ENCODE results near the gene ANKRD11. TPM values are rescaled to one million over a fixed set of nuclear protein-coding genes. Genes with fewer than 3 reads are reported as not detected.
A peak's percentile ranks its signal among the peaks of the same experiment; 100 is the strongest.

Gene ANKRD11
- polyA plus RNA-seq, 3 donors = 3.2 to 62.4 (median 5.4) TPM

DNA sequence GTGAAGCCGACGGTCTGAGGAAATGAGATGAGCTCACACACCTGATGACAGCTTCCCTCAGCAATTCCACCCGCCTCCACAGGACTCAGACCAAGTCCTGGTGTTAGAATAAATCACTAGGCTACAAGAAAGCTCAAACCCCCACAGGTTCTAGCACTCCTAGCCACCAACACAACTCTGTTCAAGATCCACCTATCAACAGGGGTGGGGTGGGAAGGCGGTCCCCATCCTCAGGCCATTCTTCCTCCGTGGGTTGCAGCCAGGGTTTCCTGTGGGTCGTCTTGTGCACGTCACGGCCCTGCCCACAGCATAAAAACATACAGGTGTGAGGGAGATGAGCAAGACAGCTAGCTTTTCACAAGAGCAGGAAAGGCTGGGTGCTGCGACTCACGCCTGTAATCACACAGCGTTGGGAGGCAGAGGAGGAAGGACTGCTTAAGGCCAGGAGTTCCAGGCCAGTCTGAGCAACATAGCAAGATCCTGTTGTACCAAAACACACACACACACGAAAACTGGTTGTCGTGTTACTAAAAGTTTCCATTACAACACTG, 81.1 kb downstream of the ANKRD11 start:
- peaks cover 39 to 54% of the 10 kb centered on the region in 2 donors for H3K4me1 ChIP-seq (ENCODE audit: control insufficient read depth in 1 of 2, insufficient read depth in 2 of 2, low read length in 2 of 2)
- H2AFZ ChIP-seq (ENCODE audit: insufficient read depth, low read depth, low read length, poor library complexity, severe bottlenecking) = no peak overlapping the region
- peaks cover 0 to 12% of the 10 kb centered on the region in 2 donors for H3K36me3 ChIP-seq (replicated peaks in 1 of 2; ENCODE audit: control insufficient read depth in 1 of 2, insufficient read depth in 2 of 2, low read length in 2 of 2)
- H4K20me1 ChIP-seq (ENCODE audit: insufficient read depth, low read length) = peaks cover 100% of the 10 kb centered on the region
- no peaks in the 10 kb centered on the region for H3K27me3 ChIP-seq (ENCODE audit: control insufficient read depth in 2 of 2, insufficient read depth in 2 of 2, low read length in 2 of 2)
- no peak overlapping the region for H3K4me2 ChIP-seq (replicated peaks; ENCODE audit: extremely low read depth, low read length, poor library complexity, severe bottlenecking)
- H3K9me3 Mint-ChIP-seq = peaks cover 0 to 3% (median 0%) of the 10 kb centered on the region in 7 donors
- no peak overlapping the region for H3K9ac ChIP-seq (ENCODE audit: insufficient read depth, low read length, poor library complexity, severe bottlenecking)
- H3K79me2 ChIP-seq (ENCODE audit: insufficient read depth, low read length) = peaks cover 100% of the 10 kb centered on the region
- TF ChIP-seq, protein P1, sequence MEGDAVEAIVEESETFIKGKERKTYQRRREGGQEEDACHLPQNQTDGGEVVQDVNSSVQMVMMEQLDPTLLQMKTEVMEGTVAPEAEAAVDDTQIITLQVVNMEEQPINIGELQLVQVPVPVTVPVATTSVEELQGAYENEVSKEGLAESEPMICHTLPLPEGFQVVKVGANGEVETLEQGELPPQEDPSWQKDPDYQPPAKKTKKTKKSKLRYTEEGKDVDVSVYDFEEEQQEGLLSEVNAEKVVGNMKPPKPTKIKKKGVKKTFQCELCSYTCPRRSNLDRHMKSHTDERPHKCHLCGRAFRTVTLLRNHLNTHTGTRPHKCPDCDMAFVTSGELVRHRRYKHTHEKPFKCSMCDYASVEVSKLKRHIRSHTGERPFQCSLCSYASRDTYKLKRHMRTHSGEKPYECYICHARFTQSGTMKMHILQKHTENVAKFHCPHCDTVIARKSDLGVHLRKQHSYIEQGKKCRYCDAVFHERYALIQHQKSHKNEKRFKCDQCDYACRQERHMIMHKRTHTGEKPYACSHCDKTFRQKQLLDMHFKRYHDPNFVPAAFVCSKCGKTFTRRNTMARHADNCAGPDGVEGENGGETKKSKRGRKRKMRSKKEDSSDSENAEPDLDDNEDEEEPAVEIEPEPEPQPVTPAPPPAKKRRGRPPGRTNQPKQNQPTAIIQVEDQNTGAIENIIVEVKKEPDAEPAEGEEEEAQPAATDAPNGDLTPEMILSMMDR (IDR thresholded peaks at IDR 0.05) = no peak
- H3K4me3 ChIP-seq (replicated peaks in 1 of 3; ENCODE audit: low read depth in 2 of 3, low read length in 3 of 3) = no peak overlapping the region
- peak overlapping the region; percentile 35 to 89 (median 46) for H3K27ac Mint-ChIP-seq
- no peak for DNase-seq
- WGBS (ENCODE audit: insufficient coverage) = 40% methylated on average over 6 of the region's 13 CpGs
- peaks cover 9 to 11% of the 10 kb centered on the region in 2 donors for H3K36me3 Mint-ChIP-seq
- H3K9me3 ChIP-seq (replicated peaks in 1 of 2; ENCODE audit: control insufficient read depth in 1 of 2, insufficient read depth in 1 of 2, low read length in 2 of 2) = no peaks in the 10 kb centered on the region
- peaks cover 70% of the 10 kb centered on the region for H3K4me1 Mint-ChIP-seq
- peak overlapping the region in 1 of 2 donors; percentile 58 for H3K27ac ChIP-seq (ENCODE audit: low read depth in 1 of 2, low read length in 2 of 2)
- no peaks in the 10 kb centered on the region for H3K27me3 Mint-ChIP-seq (ENCODE audit: low read depth in 3 of 3)
- intact Hi-C loops (cut with micrococcal nuclease) = loop anchor here in 1 of 2 donors (5.0 kb wide), 1 partner anchor 33 kb away; no protein-coding TSS in a partner anchor
- H3K4me3 Mint-ChIP-seq = no peak overlapping the region

DNA sequence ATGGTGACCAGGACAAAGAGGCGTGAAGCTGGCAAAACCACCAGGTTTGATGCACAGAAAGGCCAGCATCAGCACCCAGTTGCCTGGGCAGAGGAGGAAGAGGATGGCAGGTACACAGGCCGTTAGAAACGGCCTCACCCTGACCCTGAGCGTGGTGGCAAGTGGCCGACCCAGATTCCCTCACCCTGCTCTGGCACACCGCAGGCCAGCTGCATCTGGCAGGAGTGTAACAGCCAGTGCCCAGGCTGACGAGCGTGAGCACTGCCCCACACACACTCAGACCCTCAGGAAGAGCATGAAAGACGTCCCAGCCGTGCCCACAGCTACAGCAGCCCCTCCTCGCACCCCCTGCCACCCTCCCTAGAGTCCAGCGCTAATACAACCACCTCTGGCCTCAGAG, 82.0 kb downstream of the ANKRD11 start:
- Mint-ChIP-seq H3K27me3 (ENCODE audit: low read depth in 3 of 3) (no peaks in the 10 kb centered on the region), H3K4me1 (peaks cover 76% of the 10 kb centered on the region), H3K27ac (peak overlapping the region; percentile 57 to 89 (median 84)), H3K4me3 (peak overlapping the region in 1 of 2 donors; percentile 26), H3K36me3 (peaks cover 7 to 16% of the 10 kb centered on the region in 2 donors), H3K9me3 (peaks cover 0 to 3% (median 0%) of the 10 kb centered on the region in 7 donors)
- TF ChIP-seq, protein P1 (IDR thresholded peaks at IDR 0.05) = no peak
- Histone ChIP-seq H4K20me1 (ENCODE audit: insufficient read depth, low read length) (peaks cover 100% of the 10 kb centered on the region), H3K27me3 (ENCODE audit: control insufficient read depth in 2 of 2, insufficient read depth in 2 of 2, low read length in 2 of 2) (no peaks in the 10 kb centered on the region), H3K9ac (ENCODE audit: insufficient read depth, low read length, poor library complexity, severe bottlenecking) (no peak overlapping the region), H2AFZ (ENCODE audit: insufficient read depth, low read depth, low read length, poor library complexity, severe bottlenecking) (no peak overlapping the region), H3K4me2 (replicated peaks; ENCODE audit: extremely low read depth, low read length, poor library complexity, severe bottlenecking) (peak overlapping the region; percentile 54), H3K4me1 (ENCODE audit: control insufficient read depth in 1 of 2, insufficient read depth in 2 of 2, low read length in 2 of 2) (peaks cover 42 to 49% of the 10 kb centered on the region in 2 donors), H3K36me3 (replicated peaks in 1 of 2; ENCODE audit: control insufficient read depth in 1 of 2, insufficient read depth in 2 of 2, low read length in 2 of 2) (peaks cover 0 to 6% of the 10 kb centered on the region in 2 donors), H3K4me3 (replicated peaks in 1 of 3; ENCODE audit: low read depth in 2 of 3, low read length in 3 of 3) (no peak overlapping the region), H3K9me3 (replicated peaks in 1 of 2; ENCODE audit: control insufficient read depth in 1 of 2, insufficient read depth in 1 of 2, low read length in 2 of 2) (no peaks in the 10 kb centered on the region), H3K79me2 (ENCODE audit: insufficient read depth, low read length) (peaks cover 100% of the 10 kb centered on the region), H3K27ac (ENCODE audit: low read depth in 1 of 2, low read length in 2 of 2) (peak overlapping the region; percentile 42 to 58)
- intact Hi-C loops (cut with micrococcal nuclease) = loop anchor here in 1 of 2 donors (5.0 kb wide), 1 partner anchor 34 kb away; no protein-coding TSS in a partner anchor
- no peak for DNase-seq
- 56% methylated on average over 11 of the region's 12 CpGs for WGBS (ENCODE audit: insufficient coverage)

All from CD14-positive monocyte (primary cell).